Right lobe of liver (tissue), 4 donors: ENCODE results near the gene NAA20.

Experiments used
- POLR2A ChIP-seq: fragments of 450-650 bp; IDR thresholded peaks from one replicate; pipeline ENCODE4 v1.6.1; 2017; ENCODE audit warnings: antibody characterized with exemption, mild to moderate bottlenecking
- TF ChIP-seq, protein P1 (sequence below), 4 donors: fragments of 200-600 bp in 3 of 4; fragments of 450-650 bp in 1 of 4; IDR thresholded peaks; one replicate each; pipeline versions ENCODE4 v1.5.1 to v1.8.0; 2016 to 2022; ENCODE audit warnings: antibody characterized with exemption in 4 of 4, mild to moderate bottlenecking in 2 of 4
- donor health status: DM: no; HTN: no; CAD: no.
- donor health status: DM: no; HTN: no; CAD: no.
- donor health status: DM: no; HTN: yes; CAD: no.

DNA sequence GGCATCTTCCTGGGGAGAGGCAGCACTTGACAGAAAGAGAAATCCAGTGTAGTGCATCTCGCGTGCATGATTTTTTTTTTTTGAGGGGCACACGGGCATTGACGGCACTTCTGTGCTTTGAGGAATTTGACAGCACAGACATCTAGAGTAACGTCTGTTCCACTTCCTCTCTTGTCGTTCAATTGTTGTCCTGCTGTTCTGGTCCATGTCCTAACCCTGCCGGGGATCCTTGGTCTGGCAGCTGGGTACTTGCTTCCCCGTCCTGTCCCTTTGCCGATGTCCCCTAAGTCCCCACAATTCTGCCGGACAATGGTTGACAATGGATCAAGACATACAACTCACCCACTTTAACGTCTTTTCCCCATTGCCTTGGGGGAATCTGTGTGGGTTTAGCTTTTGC, 46.0 kb upstream of the NAA20 start:
- no peak for TF ChIP-seq POLR2A
- TF ChIP-seq, protein P1, sequence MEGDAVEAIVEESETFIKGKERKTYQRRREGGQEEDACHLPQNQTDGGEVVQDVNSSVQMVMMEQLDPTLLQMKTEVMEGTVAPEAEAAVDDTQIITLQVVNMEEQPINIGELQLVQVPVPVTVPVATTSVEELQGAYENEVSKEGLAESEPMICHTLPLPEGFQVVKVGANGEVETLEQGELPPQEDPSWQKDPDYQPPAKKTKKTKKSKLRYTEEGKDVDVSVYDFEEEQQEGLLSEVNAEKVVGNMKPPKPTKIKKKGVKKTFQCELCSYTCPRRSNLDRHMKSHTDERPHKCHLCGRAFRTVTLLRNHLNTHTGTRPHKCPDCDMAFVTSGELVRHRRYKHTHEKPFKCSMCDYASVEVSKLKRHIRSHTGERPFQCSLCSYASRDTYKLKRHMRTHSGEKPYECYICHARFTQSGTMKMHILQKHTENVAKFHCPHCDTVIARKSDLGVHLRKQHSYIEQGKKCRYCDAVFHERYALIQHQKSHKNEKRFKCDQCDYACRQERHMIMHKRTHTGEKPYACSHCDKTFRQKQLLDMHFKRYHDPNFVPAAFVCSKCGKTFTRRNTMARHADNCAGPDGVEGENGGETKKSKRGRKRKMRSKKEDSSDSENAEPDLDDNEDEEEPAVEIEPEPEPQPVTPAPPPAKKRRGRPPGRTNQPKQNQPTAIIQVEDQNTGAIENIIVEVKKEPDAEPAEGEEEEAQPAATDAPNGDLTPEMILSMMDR (IDR thresholded peaks at IDR 0.05), result no peak
